GM19395 (cell line): ENCODE measurements around the gene HECW1.
A peak's percentile ranks its signal among the peaks of the same experiment; 100 is the strongest.
"Not testable (repeated sequence)": the region's sequence is repeated elsewhere in the genome, so short reads cannot be mapped to it uniquely, and the experiment has no call there.

ENCODE experiments used
- ATAC-seq: cut with Tn5 transposase; IDR thresholded peaks from one replicate; pipeline ENCODE4 v1.9.1; 2021; ENCODE audit warnings: mild to moderate bottlenecking, moderate library complexity; ENCODE audit not compliant: unreplicated experiment

Gene HECW1

GRCh38 chr7:43590862-43591557 is 478.6 kb downstream of the HECW1 start:
- peak; percentile 78 for ATAC-seq

- ATAC-seq: peak; percentile 30
Observed at GRCh38 chr7:43591558-43592180, 479.2 kb downstream of the HECW1 start.

DNA sequence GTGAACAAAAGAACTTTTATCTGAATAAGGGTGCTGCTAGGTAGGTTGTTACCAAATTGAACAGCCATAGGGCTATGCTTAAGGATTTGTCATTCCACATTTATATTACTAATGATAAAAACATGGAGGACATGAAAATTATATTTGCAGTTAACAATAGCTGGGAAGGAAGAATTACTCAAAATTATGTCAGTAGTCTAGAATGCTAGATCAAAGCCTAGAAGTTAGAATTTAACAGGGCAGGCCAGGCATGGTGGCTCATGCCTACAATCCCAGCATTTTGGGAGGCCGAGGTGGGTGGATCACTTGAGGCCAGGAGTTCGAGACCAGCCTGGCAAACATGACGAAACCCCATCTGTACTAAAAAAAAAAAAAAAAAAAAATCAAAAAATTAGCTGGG is 479.9 kb downstream of the HECW1 start:
- ATAC-seq: no peak

DNA sequence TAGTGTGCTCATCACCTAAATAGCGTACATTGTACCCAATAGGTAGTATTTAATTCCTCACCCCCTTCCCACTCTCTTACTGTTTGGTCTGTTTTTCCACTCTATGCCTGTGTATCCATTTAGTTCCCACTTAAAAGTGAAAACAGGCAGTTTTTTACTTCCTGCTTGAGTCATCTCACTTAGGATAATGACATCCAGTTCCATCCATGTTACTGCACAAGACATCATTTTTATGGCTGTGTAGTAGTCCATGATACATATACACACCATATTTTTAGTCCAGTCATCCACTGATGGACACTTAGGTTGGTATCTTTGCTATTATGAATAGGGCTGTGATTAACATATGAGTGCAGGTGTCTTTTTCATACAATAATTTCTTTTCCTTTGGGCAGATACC is 480.6 kb downstream of the HECW1 start:
- no peak for ATAC-seq

- ATAC-seq: no peak
Observed at GRCh38 chr7:43594020-43594419, 481.6 kb downstream of the HECW1 start.

DNA sequence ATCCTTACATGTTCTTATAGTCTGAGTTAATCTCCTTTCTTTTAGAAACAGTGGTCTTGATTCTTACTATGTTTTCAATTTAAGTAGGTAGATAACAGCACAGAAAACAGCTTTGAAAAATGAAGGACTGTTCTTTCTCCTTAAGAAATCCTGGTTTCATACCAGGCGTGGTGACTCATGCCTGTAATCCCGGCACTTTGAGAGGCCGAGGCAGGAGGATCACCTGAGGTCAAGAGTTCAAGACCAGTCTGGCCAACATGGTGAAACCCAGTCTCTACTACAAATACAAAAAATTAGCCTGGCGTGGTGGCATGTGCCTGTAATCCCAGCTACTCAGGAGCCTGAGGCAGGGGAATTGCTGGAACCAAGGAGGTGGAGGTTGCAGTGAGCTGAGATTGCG is 484.0 kb downstream of the HECW1 start:
- ATAC-seq: not testable (repeated sequence)

DNA sequence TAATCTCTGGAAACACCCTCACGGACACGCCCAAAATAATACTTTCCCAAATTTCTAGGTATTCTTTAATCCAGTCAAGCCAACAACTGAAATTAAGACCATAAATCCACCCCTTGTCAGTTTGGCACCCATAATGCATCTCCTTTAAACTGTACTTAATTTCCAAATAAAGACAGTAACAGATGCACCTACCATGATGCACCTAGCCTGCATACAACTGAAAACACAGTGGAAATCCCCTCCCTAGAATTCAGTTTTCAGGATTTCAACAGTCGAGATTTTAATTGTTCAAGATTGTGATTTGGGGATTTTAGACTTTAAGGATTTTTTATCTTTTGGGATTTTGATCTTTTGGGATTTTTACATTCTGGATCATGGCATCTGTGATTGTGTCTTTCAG is 487.6 kb downstream of the HECW1 start:
- no peak for ATAC-seq

DNA sequence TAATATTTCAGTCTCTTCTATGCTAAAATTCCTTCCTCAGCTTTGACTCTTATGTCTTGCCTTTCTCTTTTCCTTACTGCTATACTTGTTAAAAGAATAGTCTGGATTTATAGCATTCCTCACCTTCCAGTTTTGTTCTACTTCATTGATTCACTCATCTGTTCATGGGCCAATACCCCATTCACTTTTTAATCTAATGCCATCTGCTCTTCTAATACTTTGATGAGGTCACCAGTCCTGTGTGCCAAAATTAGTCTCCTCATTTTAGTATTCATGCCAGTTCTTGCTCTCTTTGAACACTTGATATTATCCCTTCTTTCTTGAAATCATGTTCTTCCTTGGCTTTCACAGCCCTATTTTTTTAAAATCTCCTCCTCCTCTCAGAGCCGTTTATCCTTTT is 489.8 kb downstream of the HECW1 start:
- no peak for ATAC-seq

GRCh38 chr7:43604251-43604650 is 491.8 kb downstream of the HECW1 start:
- no peak for ATAC-seq

GRCh38 chr7:43609097-43609496 is 496.6 kb downstream of the HECW1 start:
- ATAC-seq: no peak

- no peak for ATAC-seq
Observed at GRCh38 chr7:43612128-43612527, 499.7 kb downstream of the HECW1 start.

- peak; percentile 85 for ATAC-seq
Observed at GRCh38 chr7:43612599-43613589, 500.4 kb downstream of the HECW1 start.
